Activated CD8-positive, alpha-beta memory T cell treated with anti-CD3 and anti-CD28 coated beads for 4 hours (primary cell): ENCODE measurements around the gene UIMC1.

Experiments
- DNase-seq, 2 donors: peaks; one replicate each; pipeline ENCODE4 v3.0.0-alpha.2; 2020; ENCODE audit warnings: low read depth in 2 of 2

UIMC1 gene

DNA sequence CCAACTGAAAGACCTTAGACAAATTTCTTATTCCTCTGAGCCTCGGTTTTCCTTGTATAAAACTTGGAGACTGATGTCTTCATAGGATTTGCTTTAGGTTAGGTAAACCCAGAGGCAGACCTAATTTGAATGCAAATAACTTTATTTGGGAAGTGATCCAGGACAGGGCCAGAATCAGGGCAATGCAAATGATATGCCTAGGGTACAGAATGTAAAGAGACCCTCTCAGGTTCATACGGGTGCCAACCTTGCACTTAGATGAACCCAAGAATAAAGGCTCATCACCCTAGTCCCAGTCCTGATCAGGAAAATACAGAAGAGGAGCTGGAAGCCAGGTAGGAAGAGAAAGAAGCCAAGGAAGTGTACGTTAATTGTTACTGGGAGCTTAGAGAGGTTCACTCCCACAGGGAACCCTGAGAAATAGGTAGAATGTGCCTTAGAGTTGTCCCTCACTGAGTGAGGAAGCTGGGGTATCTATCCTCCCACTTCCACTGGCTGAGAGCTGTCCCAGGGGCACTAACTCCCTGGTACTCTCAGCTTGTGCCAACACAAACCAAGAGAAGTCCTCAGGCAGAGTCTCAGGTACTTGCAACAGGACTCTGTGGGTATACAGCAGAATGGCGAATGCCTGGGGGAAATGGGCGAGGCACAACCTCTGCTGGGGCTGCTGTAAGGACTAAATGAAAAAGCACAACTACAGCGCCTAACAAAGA lies 104.3 kb downstream of the UIMC1 start:
- DNase-seq: no peak

DNA sequence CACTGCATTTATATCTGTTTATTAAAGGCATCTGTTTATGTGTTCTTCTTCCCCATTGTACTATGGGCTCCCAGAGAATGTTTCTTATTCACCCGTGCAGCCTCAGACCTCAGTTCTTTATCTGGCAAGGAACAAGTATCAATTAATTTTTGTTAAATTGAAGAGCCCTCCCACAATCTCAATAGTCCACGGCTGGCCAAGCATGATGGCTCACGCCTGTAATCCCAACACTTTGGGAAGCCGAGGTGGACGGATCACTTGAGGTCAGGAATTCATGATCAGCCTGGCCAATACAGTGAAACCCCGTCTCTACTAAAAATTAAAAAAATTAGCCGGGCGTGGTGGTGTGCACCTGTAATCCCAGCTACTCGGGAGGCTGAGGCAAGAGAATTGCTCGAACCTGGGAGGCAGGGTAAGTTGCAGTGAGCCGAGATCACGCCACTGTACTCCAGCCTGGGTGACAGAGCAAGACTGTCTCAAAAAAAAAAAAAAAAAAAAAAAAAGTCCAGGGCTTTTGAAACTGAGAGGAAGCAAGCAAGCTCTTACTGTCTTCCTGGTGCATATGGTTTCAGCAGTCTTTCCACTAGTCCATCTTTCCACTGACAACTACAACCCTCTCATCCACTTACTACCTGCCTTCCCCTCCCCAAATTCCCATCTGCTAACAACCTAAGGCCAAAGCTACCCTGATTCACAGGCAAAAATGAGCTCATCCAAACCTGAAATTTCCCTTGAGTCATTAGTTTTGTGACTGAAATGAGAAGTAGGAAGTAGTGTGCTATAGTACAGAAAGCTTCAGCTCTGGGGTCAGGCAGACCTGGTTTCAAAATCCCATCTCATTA lies 105.1 kb downstream of the UIMC1 start:
- no peak for DNase-seq

DNA sequence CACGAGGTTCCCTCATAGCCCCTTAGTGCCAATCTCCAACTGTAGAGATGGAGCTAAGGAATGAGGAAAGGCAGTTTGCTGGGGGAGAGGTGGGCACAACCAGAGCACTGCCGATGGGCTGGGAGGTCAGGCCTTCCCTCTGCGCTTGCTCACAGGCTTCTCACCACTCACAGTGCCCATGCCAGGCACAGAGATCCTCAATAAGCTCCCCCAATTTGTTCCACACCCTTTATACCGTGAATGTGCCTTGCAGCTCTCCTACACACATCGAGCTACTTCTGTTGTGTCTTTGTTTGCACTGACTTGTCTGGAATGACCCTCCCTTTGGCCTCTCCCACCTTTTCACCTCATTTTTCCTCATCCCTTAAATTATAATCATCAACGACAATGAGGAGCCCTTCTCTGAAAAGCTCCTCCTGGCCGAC lies 105.8 kb downstream of the UIMC1 start:
- DNase-seq: no peak

DNA sequence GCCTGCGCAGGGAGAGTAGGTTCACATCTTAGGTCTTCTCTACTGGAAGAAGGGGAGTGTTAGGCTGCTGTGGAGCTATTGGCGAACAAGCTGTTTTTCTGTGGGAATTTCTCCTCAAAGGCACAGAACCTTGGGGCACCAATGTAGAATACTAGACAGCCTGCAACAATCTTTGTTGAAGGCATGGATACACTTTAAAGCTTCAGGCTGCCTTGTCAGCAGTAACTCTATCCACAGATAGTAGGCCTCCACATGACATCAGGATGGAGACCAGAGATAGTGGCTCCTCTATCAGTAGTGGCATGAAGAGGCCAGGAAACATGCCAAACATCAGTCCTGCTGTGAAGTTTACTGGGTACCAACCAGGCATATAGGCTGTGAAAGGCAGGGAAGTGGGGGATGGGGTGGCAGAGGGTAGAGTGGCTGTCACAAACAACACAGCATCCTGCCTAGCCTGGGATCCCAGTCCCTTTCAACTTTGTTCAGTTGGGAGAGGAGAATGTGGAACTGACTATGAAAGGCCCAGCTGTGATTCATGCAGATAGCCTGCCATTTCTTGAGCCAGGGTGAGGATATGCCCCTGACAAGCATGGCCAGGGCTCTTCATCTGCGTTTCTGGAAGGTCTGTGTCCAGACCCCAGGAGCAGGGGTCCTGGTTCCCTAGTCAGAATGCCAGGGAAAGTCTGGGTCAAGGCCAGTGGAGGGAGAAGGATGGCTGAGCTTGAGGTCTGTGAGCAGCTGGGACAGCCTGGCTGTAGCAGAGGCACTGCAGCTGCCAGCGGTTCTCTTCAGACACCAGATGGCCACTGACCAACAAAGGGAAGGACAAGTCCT lies 106.4 kb downstream of the UIMC1 start:
- no peak for DNase-seq

DNA sequence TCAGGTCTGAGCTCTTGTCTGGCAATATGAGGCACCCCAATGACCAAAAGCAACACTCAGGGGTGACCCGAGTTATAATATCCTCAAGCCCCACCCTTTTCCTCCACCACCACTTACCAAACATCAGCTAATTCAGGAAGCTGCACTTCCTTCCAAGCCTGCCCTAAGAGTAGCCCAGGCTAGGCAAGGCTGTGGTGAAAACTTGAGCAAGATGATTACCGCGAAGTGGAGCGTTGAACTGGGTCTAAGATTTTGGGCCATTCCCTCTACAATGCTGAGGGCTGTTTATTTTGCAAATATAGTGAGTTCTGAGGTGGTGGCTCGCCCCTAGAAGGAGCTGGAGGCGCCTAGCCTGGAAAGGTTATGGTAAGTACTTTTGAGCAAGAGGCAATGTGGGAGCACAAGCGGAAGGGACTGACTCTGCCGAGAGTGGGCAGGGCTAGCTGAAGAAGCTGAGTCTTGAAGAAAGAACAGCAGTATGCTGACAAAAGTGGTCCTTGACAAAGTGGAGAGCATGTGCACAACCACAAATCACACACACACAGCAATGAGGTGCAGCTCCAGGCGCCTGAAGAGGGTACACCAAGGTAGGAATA lies 107.2 kb downstream of the UIMC1 start, which contains the start of gene HK3:
Gene HK3 (minus strand): TSS at position 51 of the 596 bp plus-strand sequence. CDS start 3,187 bp downstream, outside the sequence.
- no peak for DNase-seq

DNA sequence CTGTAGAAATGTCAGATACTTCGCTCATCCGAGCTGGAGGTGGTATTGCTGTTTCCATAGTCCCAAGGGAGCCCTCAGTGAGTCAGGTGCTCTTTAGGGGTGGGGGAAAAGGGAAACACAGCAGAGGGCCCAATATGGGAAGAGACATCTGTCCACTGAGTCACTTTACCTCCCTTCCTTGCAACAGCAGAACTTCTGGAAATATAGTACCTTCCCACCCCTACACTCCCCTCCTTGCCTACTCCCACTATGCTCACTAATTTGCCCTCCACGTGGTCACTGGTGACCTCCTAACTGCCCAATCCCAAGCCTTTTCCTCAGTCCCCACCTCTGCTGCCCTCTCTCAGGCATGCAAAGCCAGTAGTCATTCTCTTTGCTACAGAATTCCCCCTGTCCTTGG lies 109.3 kb downstream of the UIMC1 start:
- no peak for DNase-seq

DNA sequence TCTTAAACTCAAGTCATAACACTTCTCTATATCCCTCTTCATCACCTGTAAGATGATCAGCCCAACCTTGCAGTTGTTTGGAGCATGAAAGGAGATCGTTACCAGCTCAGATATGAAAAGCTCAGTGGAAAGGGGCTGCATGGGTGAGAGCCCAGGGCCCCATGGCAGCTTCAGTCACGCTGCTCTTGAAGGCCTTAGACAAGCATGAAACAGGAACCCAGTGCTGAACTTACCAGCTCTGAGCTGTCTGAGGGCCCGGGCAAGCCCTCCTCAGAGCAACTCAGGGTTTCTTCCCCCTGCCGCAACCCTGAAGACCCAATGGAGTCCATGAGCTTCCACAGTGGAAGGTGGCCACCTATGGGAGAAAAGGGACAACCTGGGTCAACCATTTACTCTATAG lies 110.7 kb downstream of the UIMC1 start:
- no peak for DNase-seq

DNA sequence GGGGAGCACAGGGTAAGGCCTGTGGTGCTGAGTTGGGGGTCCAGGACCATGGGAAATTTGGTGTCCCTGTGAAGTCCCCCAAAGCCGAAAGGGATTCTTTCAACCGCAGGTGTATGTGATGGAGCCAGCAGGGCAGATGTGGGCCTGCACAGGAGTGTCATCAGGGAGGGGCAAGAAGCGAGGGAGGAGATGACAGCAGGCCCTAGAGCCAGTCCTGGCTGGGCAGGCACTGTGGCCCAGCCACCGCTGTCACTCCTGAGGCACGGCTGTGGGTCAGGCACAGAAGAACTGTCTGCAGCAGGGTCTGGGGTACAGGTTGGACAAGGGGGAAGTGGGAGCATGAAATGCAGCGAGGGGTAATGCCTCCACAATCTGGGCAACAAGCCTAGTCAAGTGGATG lies 112.3 kb downstream of the UIMC1 start:
- no peak for DNase-seq

DNA sequence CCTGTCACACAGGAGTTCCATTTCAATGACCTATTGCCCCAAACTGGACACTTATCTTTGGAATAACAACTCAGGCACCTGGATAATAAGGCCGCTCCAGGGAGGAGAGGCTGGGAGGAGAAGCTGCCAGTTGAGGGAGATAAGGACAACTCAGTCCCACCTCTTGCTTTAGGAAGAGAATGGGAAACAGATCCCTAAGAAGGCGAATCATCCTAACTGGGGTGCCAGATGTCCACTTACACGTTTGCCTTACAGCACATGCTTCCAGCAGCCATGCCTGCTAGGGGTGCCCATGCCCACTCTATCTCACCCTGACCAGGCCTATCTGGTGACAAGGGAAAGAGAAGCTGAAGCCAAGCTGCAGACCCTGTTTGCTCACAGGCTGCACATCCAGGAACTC lies 113.9 kb downstream of the UIMC1 start:
- no peak for DNase-seq

DNA sequence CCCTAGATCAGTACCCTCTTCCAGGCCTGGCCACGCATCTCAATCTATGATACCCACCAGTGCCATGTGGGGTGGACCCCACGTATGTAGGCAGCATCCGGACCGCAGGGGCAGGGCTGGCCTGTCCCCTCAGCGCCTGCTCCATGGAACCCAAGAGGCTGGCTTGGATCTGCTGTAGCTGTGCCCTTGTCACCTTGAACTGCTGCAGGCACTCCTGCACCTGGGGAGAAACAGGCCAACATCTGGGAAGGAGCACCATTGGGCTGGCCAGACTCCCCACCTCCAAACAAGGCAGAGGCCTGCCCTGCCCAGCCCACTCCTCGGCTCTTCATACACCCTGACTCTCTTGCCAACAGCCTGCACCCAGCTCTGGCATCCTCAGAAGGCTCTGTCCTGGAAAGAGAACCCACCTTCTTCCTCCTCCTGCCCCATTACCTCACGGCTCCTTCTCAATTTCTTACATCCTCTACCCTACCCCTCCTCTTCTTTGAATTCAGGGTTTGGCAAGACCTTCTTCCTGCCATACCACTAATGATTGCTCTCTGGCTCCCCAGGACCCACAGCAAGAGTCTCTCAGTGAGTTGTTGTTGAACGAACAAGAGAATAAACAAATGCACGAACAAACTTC lies 115.1 kb downstream of the UIMC1 start:
- DNase-seq: no peak

DNA sequence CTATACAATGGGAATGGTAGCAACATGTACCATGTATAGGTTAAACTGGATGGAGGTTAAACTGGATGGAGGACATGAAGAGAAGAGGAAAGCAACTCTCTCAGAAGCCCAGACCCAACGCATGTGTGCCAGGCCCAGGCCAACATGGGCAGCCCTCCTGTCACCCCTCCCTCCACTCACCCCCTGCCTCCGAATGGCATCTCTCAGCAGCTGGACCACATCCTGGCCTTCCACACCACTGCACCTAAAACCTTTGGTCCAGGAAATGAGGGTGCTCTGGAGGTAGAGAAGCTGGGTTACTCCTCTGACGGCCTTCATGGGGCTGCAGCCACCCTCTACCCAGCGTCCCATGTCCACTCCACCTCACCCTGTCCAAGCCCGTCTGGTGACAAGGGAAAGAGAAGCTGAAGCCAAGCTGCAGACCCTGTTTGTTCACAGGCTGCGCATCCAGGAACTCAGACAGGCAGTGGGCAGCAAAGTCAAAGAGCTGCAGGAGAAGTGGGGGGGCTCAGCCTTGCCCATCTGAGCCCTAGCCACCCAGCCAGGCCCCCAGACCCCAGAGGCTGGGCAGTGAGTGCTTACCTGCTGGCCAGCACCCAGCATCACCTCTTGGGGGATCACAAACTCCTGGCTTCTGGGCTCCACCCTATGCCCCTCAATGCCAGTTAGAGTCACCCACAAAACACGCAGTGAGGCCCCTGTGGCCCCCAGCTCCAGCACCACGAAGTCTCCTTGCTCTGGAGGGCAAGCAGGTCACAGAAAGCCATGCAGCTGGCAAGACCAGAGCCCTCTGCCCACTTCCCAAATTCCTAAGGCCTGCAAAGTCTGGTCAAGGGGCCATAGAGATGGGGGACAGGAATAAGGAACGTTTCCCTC lies 115.9 kb downstream of the UIMC1 start:
- DNase-seq: no peak

DNA sequence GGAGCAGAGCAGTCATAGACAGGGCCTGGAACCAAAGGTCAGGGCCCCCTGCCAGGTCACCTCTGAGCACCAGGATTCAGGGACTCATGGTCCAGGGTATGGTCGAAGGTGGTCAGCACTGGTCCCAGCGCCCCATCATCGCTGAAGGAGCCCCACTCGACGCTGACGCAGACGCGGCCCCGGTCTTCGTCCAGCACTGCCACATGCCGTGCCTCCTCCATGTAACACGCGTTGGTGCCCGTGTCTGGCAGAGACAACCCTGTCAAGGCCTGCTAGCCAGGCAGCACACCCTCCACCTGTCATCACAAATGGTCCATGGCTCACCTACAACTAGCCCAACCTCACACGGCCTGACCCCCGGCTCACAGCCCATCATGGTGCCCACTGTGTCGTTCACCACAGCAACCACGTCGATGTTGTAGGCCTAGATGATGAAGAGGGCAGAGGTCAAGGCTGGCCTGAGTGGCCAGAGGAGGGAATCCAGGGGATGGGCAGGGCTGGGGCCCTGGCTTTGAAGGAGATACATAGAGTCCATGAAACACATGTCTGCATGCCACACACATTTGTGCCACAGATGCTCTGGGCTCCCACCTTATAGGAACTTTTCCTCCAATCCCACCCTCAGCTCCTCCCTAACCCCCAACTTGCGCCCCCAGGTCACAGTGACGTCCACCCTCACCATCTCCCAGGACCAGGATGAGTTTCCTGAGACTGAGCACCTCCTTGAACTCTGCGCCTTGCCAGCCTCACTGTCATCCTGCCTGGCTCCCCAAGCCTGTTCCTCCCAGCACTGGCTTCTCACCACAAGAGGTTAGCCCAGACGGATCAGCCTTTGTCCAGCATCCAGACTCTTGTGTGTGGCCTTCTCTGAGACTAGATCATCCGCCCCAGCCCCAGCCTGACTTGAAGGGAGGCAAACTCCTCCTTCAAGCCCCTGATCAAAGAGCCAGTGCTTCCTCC lies 117.0 kb downstream of the UIMC1 start:
- no peak for DNase-seq

DNA sequence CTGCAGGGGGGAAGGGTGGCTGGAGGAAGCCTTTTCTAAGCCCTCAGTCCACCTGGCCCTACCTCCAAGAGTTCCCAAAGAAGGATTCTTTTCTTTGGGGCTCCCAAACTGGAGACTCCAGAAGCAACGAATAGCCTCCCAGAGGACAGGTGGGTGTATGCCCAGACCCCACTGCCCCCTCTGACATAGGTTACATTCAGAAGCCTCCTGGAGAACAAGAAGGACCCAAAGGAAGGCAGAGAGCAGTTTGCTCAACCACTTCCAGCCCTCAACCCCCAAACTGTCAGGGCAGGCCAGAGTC lies 117.8 kb downstream of the UIMC1 start:
- DNase-seq: no peak

DNA sequence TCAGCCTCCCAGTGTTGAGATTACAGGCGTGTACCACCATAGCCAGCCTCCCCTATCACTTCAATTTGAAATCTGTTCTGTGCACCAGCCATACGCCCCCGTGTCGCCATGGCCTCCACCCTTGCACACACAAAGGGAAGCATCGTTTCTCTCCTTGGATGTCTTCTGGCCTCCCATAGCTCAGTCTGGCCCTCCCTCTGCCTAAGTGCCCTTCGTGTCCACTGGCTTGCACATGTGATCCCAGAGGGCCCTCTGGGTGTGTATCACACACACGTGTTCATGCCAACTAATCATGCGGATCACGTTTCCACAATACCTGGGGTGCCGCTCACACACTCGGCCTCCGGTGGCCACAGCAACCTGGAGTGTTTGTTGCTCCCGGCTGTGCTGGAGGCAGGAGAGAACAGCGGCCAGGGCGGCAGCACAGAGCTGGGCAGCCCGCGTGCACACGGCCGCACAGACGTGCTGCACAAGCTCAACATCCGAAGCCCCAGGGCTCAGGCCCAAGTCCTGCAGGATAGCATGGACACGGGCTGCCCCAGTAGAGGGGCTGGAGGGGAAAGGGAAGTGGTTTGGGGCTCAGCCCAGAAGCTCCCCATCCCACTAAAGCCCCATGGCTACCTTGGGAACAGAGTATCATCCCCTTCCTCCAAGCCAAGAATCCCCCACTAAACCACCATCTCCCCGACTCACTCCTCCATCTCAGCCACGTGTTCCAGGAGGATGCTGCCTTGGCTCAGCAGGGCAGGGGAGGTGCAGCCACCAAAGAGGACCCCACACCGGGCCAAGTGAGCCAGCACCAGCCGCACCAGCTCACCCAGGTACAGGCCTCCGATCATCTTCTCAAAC lies 118.3 kb downstream of the UIMC1 start:
- no peak for DNase-seq

DNA sequence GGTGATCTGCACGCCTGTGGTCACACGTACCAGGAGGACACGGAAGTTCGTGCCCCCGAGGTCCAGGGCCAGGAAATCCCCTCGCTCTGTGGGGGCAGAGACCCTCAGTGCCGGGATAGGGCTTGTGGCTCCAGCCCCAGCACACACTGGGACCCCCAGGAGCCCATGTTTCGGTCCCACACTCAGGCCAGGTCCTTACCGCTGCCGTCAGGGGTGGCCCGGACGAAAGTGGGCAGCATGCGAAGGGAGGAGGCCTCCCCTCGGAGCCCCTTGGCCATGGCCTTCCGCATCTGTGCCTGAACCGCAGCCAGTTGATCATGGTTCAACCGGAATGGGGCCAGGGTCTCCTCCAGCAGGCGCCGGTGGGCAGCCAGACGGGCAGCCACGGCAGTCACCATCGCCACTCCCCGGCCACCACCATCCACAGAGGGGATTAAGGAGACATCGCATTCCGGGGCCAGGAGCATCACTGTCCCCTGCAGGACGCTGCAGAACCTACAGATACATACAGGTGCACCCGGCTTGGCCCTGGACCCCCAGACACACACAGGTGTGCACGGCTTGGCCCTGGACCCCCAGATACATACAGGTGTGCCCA lies 119.2 kb downstream of the UIMC1 start:
- DNase-seq: no peak

DNA sequence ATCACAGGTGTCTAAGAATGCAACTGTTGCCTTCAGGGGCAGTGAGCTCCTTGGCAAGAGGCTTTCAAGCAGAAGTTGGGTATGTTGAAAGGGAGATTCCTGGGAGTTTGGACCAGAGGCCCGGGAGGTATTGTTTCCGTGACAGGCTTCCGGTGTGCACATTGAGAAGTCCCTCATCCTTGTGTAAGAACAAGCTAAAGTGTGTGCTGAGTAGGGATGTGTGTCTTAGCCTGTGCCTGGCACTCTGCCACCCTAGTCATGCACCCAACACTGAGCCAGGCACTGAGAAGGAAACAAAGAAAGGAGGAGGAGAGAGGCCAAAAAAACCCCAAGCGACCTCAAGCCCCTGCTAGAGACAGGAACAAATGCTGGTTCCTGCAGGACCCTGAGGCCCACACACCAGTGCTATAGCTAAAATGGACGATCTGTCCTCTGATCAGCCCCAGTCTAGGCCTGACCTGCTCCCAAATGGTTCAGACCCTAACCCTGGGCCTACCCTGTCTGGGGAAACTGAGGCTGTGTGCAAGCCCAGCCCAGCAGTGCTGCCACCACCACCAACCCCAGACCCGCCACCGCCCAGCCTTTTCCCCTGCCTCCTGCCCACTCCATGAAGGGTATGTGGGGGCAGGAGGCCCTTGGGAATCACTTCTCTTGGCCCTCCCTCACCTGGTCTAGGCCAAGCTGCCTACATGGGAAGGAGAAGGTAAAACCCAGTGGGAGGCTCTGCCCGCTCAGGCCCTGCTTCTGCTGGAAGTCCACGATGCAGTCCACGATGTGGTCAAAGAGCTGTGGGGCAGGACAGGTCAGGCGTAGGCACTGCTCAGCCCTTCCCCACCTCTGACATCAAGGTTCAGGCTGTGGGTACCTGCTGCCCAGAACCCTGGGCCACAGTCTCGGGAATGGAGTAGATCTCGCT lies 120.0 kb downstream of the UIMC1 start:
- no peak for DNase-seq

DNA sequence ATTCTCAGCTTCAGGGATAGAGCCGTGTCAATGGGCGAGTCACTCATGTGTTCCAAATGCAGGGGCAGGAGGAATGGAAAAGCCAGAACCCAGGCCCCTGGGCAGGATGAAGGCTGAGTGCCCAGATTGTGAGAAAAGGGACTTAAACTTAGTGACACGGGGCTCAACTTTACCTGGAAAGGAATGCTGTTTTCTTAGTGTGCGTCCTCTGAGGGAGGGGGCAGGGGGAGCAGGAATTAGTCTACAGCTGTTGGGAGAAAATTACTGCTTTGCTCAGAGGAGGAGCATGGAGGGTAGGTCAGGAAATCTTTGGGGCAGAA lies 122.0 kb downstream of the UIMC1 start:
- no peak for DNase-seq
